22Rv1 (cell line): ENCODE measurements around the gene MUCL3.

ENCODE experiments used
- CTCF ChIP-seq: fragments of 450-650 bp; IDR thresholded peaks from 2 replicates; pipeline ENCODE4 v1.5.1; 2017; ENCODE audit warnings: mild to moderate bottlenecking
- ZFX ChIP-seq: fragments of 450-650 bp; IDR thresholded peaks from 2 replicates; pipeline ENCODE4 v1.6.1; 2017; ENCODE audit warnings: antibody characterized with exemption, borderline replicate concordance

GRCh38 chr6:30917041-30917440 lies 23.7 kb upstream of the MUCL3 start:
- no peak for TF ChIP-seq CTCF
- TF ChIP-seq ZFX, result no peak
